ENCODE measurements around the gene HIGD1A.

Gene HIGD1A

DNA sequence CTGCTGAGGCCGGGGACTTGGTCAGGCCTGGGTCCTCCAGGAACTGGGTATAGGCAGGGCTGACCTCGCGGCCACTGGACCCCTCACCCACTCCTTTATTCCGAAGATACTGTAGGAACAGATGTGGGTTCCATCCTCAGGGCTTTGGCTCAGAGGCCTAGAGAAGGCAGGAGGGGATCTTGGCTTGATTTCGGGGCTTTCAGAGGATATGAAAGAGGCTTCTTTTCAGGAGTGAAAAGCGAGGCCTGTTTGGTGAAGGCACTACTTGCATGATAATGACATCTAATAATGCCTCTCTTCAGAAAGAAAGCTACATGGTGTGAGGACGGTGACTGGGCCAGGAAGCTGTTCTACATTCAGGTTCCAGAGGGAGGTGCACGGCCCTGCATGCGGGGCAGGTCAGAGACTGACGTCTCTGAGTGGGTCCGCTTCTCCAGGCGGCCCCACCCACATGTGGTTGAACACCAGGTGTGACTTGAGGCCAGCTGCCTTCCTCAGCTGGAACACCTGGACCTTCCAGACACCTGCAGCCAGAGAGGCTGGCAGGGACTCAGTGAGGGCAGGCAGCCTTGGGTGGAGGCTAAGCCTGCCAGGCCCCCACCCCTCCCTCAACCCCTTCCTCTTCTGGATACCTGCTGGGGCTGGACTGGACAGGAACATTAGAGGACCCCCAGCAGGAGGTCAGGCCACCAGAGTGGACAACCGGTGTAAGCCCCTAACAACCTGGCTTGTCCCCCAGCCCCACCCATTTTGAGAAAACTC lies 70.6 kb downstream of the HIGD1A start:
- DNase-seq, result no peak

Data from retina (tissue), 1 donor.